Fibroblast of lung (primary cell): ENCODE data around the gene MYLK. TPM values are rescaled to one million over a fixed set of nuclear protein-coding genes. Genes with fewer than 3 reads are reported as not detected.
A peak's percentile ranks its signal among the peaks of the same experiment; 100 is the strongest.

Experiments
- DNase-seq, 2 donors: peaks; one replicate each; pipeline versions ENCODE4 v3.0.0 to v3.0.0-alpha.2; 2010; ENCODE audit warnings: low read depth in 2 of 2
- H2AFZ ChIP-seq: 2 replicates; pipeline ENCODE4 v1.5.1; 2012; ENCODE audit warnings: low read length, control low read depth, inconsistent platforms
- H3K27ac ChIP-seq: 2 replicates; pipeline ENCODE4 v1.5.1; 2011; ENCODE audit warnings: low read length, control low read depth; ENCODE audit not compliant: insufficient read depth
- H3K27me3 ChIP-seq: 2 replicates; pipeline ENCODE4 v1.5.1; 2011; ENCODE audit warnings: mild to moderate bottlenecking, low read length; ENCODE audit not compliant: control insufficient read depth, insufficient read depth
- H3K36me3 ChIP-seq: 2 replicates; pipeline ENCODE4 v1.5.1; 2011; ENCODE audit warnings: low read length; ENCODE audit not compliant: control insufficient read depth, insufficient read depth
- H3K4me1 ChIP-seq: 2 replicates; pipeline ENCODE4 v1.5.1; 2011; ENCODE audit warnings: low read length; ENCODE audit not compliant: control insufficient read depth, insufficient read depth; ENCODE audit errors: extremely low read depth
- H3K4me2 ChIP-seq: 2 replicates; pipeline ENCODE4 v1.5.1; 2011; ENCODE audit warnings: low read length, control low read depth; ENCODE audit not compliant: insufficient read depth; ENCODE audit errors: extremely low read depth
- H3K4me3 ChIP-seq, 4 experiments: fragments of 200-600 bp in 1 of 4; sonication (generic) in 1 of 4; replicated peaks in 1 of 4; 2 replicates each; pipeline ENCODE4 v1.5.1; 2011 to 2016; ENCODE audit warnings: low read length in 4 of 4, low read depth in 3 of 4, mild to moderate bottlenecking in 3 of 4, control low read depth in 2 of 4, inconsistent platforms in 1 of 4, mixed read lengths in 1 of 4; ENCODE audit not compliant: insufficient read depth in 1 of 4; ENCODE audit errors: control extremely low read depth in 1 of 4
- H3K79me2 ChIP-seq: 2 replicates; pipeline ENCODE4 v1.5.1; 2012; ENCODE audit warnings: mild to moderate bottlenecking, low read length, inconsistent platforms; ENCODE audit not compliant: control insufficient read depth, insufficient read depth
- H3K9ac ChIP-seq: 2 replicates; pipeline ENCODE4 v1.5.1; 2011; ENCODE audit warnings: mild to moderate bottlenecking, low read length, control low read depth; ENCODE audit not compliant: insufficient read depth
- H3K9me3 ChIP-seq: 2 replicates; pipeline ENCODE4 v1.5.1; 2012; ENCODE audit warnings: low read depth, low read length; ENCODE audit not compliant: control insufficient read depth, insufficient read depth
- H4K20me1 ChIP-seq: 2 replicates; pipeline ENCODE4 v1.5.1; 2011; ENCODE audit warnings: low read length; ENCODE audit not compliant: control insufficient read depth, insufficient read depth; ENCODE audit errors: extremely low read depth
- EZH2 ChIP-seq: IDR thresholded peaks from 2 replicates; pipeline ENCODE4 v1.5.1; 2012; ENCODE audit warnings: low read length, control low read depth, mild to moderate bottlenecking; ENCODE audit errors: missing control alignments
- polyA plus RNA-seq, 2 donors: library from polyadenylated mRNA; depleted of rRNA in 1 of 2; stranded (reverse) in 1 of 2; unstranded in 1 of 2; fragments of >200 nt; gene quantifications; 2 replicates each; pipeline ENCODE4 v1.2.1, GENCODE V29; 2011 to 2012; ENCODE audit warnings: missing spikeins in 1 of 2
- total RNA-seq: library from RNA; depleted of rRNA; stranded (reverse); fragments of >200 nt; gene quantifications from 2 replicates; pipeline ENCODE4 v1.2.1, GENCODE V29; 2014
- TF ChIP-seq, protein P1 (sequence below), 2 donors: IDR thresholded peaks in 1 of 2; conservative IDR thresholded peaks in 1 of 2; 1 replicate in 1 of 2; 2 replicates in 1 of 2; pipeline ENCODE4 v1.5.1; 2011 to 2012; ENCODE audit warnings: low read length in 2 of 2, control low read depth in 1 of 2, inconsistent platforms in 1 of 2, low read depth in 1 of 2, mild to moderate bottlenecking in 1 of 2

MYLK gene
- total and polyA plus RNA-seq, 2 donors (not counting 1 experiment from before 2014, with no cell fraction given), result 918 to 941 TPM

DNA sequence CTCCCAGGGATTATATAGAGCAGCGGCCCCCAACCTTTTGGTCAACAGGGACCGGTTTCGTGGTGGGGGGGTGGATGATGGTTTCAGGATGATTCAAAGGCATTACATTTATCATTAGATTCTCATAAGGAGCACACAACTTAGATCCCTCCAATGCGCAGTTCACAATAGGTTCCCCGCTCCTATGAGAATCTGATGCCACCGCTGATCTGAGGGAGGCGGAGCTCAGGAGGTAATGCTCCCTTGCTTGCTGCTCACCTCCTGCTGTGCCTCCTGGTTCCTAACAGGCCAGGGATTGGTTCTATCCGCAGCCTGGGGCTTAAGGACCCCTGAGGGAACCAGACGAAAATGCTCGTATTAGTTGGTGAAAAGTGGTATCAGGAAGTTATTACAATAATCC, 298.0 kb downstream of the MYLK start:
- peak overlapping the region; percentile 79 for H3K27ac ChIP-seq
- peak; percentile 40 to 67 for DNase-seq

DNA sequence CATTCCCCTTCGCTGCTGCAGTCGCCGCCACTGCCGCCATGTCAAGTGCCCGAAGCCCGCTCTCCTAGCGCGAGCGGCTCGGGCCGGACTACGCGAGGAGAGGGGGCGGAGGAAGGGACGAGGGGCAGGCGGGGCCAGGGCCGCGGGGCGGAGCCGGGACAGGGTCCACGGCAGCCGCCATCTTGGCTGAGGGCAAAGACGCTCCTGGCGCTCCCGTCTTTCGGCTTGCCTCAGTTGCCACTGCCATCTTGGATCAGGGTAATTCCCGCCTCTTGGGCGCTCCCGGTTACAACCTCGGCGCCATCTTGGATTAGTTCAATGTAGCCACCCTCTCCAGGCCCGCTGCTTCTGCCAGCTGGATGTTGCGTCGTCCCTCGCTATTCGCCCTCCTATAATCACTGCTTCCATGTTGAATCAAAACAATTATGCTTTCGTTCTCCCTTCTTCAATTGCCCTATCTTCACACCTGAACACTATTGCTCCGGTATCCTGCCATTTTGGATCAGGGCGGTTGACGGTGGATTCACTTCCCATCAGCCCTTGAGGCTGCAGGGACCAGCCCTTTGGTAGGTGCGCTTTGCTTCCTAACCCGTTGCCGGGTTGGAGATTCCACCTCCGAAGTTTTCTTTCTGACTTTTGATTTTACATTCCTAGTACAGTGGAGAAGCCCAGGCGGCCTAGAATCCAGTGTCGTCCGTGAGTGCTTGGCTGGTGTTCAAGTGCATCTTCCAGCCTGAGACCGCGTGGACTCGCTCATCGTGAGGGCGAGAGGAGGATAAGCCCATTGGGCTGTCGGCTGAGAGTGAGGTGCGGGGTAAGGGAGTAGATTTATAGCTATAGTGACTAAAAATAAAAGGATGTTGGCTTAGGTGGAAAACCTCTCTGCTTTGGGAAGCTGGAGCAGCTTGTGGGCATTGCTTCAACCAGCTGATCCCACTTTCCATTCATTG, 298.9 kb downstream of the MYLK start, which contains the start of gene HACD2:
Gene HACD2, minus strand, starts transcription at position 66 of the 950 bp plus-strand sequence. Its CDS starts 26 bp downstream, at position 40.
- TF ChIP-seq, protein P1, sequence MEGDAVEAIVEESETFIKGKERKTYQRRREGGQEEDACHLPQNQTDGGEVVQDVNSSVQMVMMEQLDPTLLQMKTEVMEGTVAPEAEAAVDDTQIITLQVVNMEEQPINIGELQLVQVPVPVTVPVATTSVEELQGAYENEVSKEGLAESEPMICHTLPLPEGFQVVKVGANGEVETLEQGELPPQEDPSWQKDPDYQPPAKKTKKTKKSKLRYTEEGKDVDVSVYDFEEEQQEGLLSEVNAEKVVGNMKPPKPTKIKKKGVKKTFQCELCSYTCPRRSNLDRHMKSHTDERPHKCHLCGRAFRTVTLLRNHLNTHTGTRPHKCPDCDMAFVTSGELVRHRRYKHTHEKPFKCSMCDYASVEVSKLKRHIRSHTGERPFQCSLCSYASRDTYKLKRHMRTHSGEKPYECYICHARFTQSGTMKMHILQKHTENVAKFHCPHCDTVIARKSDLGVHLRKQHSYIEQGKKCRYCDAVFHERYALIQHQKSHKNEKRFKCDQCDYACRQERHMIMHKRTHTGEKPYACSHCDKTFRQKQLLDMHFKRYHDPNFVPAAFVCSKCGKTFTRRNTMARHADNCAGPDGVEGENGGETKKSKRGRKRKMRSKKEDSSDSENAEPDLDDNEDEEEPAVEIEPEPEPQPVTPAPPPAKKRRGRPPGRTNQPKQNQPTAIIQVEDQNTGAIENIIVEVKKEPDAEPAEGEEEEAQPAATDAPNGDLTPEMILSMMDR (conservative IDR thresholded peaks at IDR 0.05 in 1 of 2, IDR thresholded peaks at IDR 0.05 in 1 of 2; ENCODE audit: low read depth in 1 of 2, low read length in 2 of 2), result no peak
- TF ChIP-seq EZH2, result no peak
- H3K4me3 ChIP-seq, result peak within 1 kb of the TSS; percentile 77 to 91 (median 81)
- H3K9me3 ChIP-seq, result no peaks in the 10 kb centered on the region
- no peaks in the 10 kb centered on the region for H3K36me3 ChIP-seq
- H3K27ac ChIP-seq, result peak within 1 kb of the TSS; percentile 79
- no peaks in the 10 kb centered on the region for H3K4me1 ChIP-seq
- peak; percentile 96 to 97 for DNase-seq
- peak within 1 kb of the TSS; percentile 95 for H2AFZ ChIP-seq
- peaks cover 8% of the 10 kb centered on the region for H3K79me2 ChIP-seq
- H4K20me1 ChIP-seq, result no peaks in the 10 kb centered on the region
- peak within 1 kb of the TSS; percentile 89 for H3K4me2 ChIP-seq
- H3K9ac ChIP-seq, result peak within 1 kb of the TSS; percentile 60
- H3K27me3 ChIP-seq, result no peaks in the 10 kb centered on the region

More for the DNA sequence above, 298.0 kb downstream of the MYLK start:
- peak overlapping the region; percentile 6 for H2AFZ ChIP-seq
- TF ChIP-seq, protein P1 (conservative IDR thresholded peaks at IDR 0.05 in 1 of 2, IDR thresholded peaks at IDR 0.05 in 1 of 2; ENCODE audit: low read depth in 1 of 2, low read length in 2 of 2), result no peak
- TF ChIP-seq EZH2, result no peak
- H3K4me1 ChIP-seq, result no peaks in the 10 kb centered on the region
- H3K27me3 ChIP-seq, result no peaks in the 10 kb centered on the region
- no peaks in the 10 kb centered on the region for H3K9me3 ChIP-seq
- H3K4me2 ChIP-seq, result peak overlapping the region; percentile 88
- peak overlapping the region; percentile 1 for H3K9ac ChIP-seq
- H3K36me3 ChIP-seq, result no peaks in the 10 kb centered on the region
- H3K4me3 ChIP-seq, result peak overlapping the region; percentile 71 to 91 (median 81)
- peaks cover 8% of the 10 kb centered on the region for H3K79me2 ChIP-seq
- H4K20me1 ChIP-seq, result no peaks in the 10 kb centered on the region

DNA sequence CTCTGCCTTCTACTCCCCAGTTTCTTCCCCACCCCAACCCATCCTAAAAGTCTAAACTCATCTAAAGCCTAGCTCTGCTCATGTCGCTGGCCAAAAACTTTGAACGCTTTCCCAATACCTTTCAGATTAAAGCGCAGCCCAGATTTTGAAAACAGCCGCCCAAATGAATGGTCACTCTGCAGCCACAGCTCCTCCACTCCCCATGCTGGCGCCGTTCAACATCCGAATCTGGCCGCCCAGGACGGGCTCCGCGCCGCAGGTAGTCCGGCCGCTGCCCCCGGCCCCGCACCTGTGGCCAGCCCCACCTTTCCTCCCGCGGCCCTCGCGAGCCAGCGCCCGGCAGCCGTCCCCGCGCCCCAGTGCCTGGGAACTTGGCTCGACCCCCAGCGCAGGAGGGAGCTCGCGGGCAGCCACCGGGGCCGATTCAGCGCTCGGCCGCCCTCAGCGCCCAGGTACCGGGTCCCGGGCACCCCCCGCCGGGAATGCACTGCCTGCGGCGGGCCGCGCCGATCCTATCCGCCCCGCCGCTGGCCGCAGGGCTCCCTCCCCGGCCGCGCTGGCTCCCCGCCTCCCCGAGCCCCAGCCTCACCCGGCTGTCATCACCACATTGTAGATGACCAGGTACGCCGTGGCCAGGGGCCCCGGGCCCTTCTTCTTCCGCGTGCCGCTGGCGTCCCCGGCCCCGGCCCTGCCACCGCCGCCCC, 299.7 kb downstream of the MYLK start:
- Histone ChIP-seq H3K27me3 (no peaks in the 10 kb centered on the region), H3K9ac (peak overlapping the region; percentile 60), H3K27ac (peak overlapping the region; percentile 9), H3K36me3 (no peaks in the 10 kb centered on the region), H4K20me1 (no peaks in the 10 kb centered on the region), H2AFZ (peak overlapping the region; percentile 38), H3K79me2 (peaks cover 8% of the 10 kb centered on the region), H3K4me3 (peak overlapping the region; percentile 56 to 85 (median 79)), H3K4me1 (no peaks in the 10 kb centered on the region), H3K4me2 (peak overlapping the region; percentile 89), H3K9me3 (no peaks in the 10 kb centered on the region)
- TF ChIP-seq, protein P1 (conservative IDR thresholded peaks at IDR 0.05 in 1 of 2, IDR thresholded peaks at IDR 0.05 in 1 of 2; ENCODE audit: low read depth in 1 of 2, low read length in 2 of 2), result no peak
- no peak for TF ChIP-seq EZH2
- DNase-seq, result peak in 1 of 2 donors; percentile 21
